Measurements from ENCODE around the gene DENND1A.

DNA sequence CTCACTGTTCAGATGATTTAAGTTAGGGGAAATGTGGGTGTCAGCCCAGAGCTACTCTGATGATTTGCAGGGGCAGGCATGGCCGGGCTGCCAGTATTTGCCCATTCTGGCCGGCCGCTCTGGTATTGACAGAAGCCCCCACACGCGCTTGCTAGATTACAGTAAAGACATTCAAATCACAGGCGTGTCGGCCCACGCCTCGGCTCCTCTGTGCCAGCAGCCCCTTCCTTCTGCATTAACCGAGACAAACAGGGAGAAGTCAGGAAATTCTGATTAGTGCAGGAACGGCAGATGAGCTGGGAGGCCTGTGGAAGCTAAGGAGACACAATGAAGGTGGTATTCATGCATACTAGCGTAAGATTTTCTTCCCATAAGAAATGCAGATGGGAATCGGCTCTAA is 460.6 kb downstream of the DENND1A start:
- no peak for TF ChIP-seq POLR2AphosphoS2 (conservative IDR thresholded peaks at IDR 0.05; ENCODE audit: low read length)
- no peak for TF ChIP-seq MYC (IDR thresholded peaks at IDR 0.05; ENCODE audit: borderline replicate concordance, low read length)
- TF ChIP-seq, protein P1, sequence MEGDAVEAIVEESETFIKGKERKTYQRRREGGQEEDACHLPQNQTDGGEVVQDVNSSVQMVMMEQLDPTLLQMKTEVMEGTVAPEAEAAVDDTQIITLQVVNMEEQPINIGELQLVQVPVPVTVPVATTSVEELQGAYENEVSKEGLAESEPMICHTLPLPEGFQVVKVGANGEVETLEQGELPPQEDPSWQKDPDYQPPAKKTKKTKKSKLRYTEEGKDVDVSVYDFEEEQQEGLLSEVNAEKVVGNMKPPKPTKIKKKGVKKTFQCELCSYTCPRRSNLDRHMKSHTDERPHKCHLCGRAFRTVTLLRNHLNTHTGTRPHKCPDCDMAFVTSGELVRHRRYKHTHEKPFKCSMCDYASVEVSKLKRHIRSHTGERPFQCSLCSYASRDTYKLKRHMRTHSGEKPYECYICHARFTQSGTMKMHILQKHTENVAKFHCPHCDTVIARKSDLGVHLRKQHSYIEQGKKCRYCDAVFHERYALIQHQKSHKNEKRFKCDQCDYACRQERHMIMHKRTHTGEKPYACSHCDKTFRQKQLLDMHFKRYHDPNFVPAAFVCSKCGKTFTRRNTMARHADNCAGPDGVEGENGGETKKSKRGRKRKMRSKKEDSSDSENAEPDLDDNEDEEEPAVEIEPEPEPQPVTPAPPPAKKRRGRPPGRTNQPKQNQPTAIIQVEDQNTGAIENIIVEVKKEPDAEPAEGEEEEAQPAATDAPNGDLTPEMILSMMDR (IDR thresholded peaks at IDR 0.05), result no peak
- TF ChIP-seq RCOR1 (IDR thresholded peaks at IDR 0.05; ENCODE audit: low read depth, low read length), result no peak
- TF ChIP-seq EP300 (IDR thresholded peaks at IDR 0.05), result no peak
- TF ChIP-seq, protein P2, sequence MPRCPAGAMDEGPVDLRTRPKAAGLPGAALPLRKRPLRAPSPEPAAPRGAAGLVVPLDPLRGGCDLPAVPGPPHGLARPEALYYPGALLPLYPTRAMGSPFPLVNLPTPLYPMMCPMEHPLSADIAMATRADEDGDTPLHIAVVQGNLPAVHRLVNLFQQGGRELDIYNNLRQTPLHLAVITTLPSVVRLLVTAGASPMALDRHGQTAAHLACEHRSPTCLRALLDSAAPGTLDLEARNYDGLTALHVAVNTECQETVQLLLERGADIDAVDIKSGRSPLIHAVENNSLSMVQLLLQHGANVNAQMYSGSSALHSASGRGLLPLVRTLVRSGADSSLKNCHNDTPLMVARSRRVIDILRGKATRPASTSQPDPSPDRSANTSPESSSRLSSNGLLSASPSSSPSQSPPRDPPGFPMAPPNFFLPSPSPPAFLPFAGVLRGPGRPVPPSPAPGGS (IDR thresholded peaks at IDR 0.05), result no peak
